Measurements from ENCODE around the gene FAM9B.
"Not testable (repeated sequence)": the region's sequence is repeated elsewhere in the genome, so short reads cannot be mapped to it uniquely, and the experiment has no call there.

The FAM9B gene

GRCh38 chrX:9033989-9034388 lies at the start of gene FAM9B:
FAM9B (minus strand) TSS chrX:9034127; CDS start chrX:9032986, 1,141 bp downstream.
- no peak for DNase-seq (ENCODE audit: low spot score)

- no peak for DNase-seq (ENCODE audit: low spot score)
These were observed 47.3 kb upstream of the FAM9B start for GRCh38 chrX:9081271-9081670.

GRCh38 chrX:9074326-9074725 lies 40.4 kb upstream of the FAM9B start:
- no peak for DNase-seq (ENCODE audit: low spot score)

GRCh38 chrX:9072281-9072680 lies 38.4 kb upstream of the FAM9B start:
- DNase-seq (ENCODE audit: low spot score), result peak; percentile 24

GRCh38 chrX:9071031-9071650 lies 37.2 kb upstream of the FAM9B start:
- DNase-seq (ENCODE audit: low spot score), result peak; percentile 6

GRCh38 chrX:9069573-9069972 lies 35.6 kb upstream of the FAM9B start:
- no peak for DNase-seq (ENCODE audit: low spot score)

GRCh38 chrX:9064694-9065093 lies 30.8 kb upstream of the FAM9B start:
- no peak for DNase-seq (ENCODE audit: low spot score)

- DNase-seq (ENCODE audit: low spot score), result no peak
These were observed 28.7 kb upstream of the FAM9B start for GRCh38 chrX:9062641-9063040.

GRCh38 chrX:9055354-9055753 lies 21.4 kb upstream of the FAM9B start:
- DNase-seq (ENCODE audit: low spot score), result no peak

GRCh38 chrX:9052081-9052480 lies 18.2 kb upstream of the FAM9B start:
- no peak for DNase-seq (ENCODE audit: low spot score)

- DNase-seq (ENCODE audit: low spot score), result no peak
These were observed 16.4 kb upstream of the FAM9B start for GRCh38 chrX:9050331-9050730.

- no peak for DNase-seq (ENCODE audit: low spot score)
These were observed 14.9 kb upstream of the FAM9B start for GRCh38 chrX:9048801-9049200.

GRCh38 chrX:9038244-9038643 lies 4.3 kb upstream of the FAM9B start:
- DNase-seq (ENCODE audit: low spot score), result no peak

GRCh38 chrX:9037296-9037695 lies 3.4 kb upstream of the FAM9B start:
- no peak for DNase-seq (ENCODE audit: low spot score)

GRCh38 chrX:9033586-9033985 lies 341 bp downstream of the FAM9B start:
- DNase-seq (ENCODE audit: low spot score), result no peak

- no peak for DNase-seq (ENCODE audit: low spot score)
These were observed 748 bp downstream of the FAM9B start for GRCh38 chrX:9033179-9033578.

- no peak for DNase-seq (ENCODE audit: low spot score)
These were observed 10.6 kb downstream of the FAM9B start for GRCh38 chrX:9023293-9023692.

- no peak for DNase-seq (ENCODE audit: low spot score)
These were observed 14.8 kb downstream of the FAM9B start for GRCh38 chrX:9019151-9019550.

GRCh38 chrX:9018332-9018731 lies 15.6 kb downstream of the FAM9B start:
- DNase-seq (ENCODE audit: low spot score), result not testable (repeated sequence)

- no peak for DNase-seq (ENCODE audit: low spot score)
These were observed 30.9 kb downstream of the FAM9B start for GRCh38 chrX:9003041-9003440.

GRCh38 chrX:8988446-8988845 lies 45.5 kb downstream of the FAM9B start:
- DNase-seq (ENCODE audit: low spot score), result peak; percentile 63

- no peak for DNase-seq (ENCODE audit: low spot score)
These were observed 46.2 kb downstream of the FAM9B start for GRCh38 chrX:8987672-8988250.

GRCh38 chrX:8984231-8984630 lies 49.7 kb downstream of the FAM9B start:
- no peak for DNase-seq (ENCODE audit: low spot score)

- DNase-seq (ENCODE audit: low spot score), result no peak
These were observed 52.2 kb downstream of the FAM9B start for GRCh38 chrX:8981723-8982122.

Data from AG08395 (cell line).